GM18507 (cell line): ENCODE measurements around the gene GPR150.

Experiments used
- DNase-seq: peaks from one replicate; pipeline ENCODE4 v3.0.0; 2011; ENCODE audit warnings: low read depth; ENCODE audit not compliant: insufficient read length; ENCODE audit errors: extremely low spot score
- FAIRE-seq: peaks from 2 replicates; lab custom pipeline; 2011; peaks lifted over from hg19 to GRCh38; lab: Jason Lieb, UNC

Gene GPR150

GRCh38 chr5:95620030-95620869, at the start of gene GPR150:
GPR150 (plus strand) TSS chr5:95620087; CDS start chr5:95620276, 189 bp downstream.
- FAIRE-seq: peak; percentile 54
- no peak for DNase-seq

- DNase-seq (no peak), FAIRE-seq (no peak)
These were observed 47.9 kb upstream of the GPR150 start for GRCh38 chr5:95572016-95572415.

GRCh38 chr5:95581576-95581975, 38.3 kb upstream of the GPR150 start:
- FAIRE-seq (no peak), DNase-seq (no peak)

- no peak for FAIRE-seq
- no peak for DNase-seq
These were observed 35.9 kb upstream of the GPR150 start for GRCh38 chr5:95583992-95584391.

- FAIRE-seq: no peak
- DNase-seq: no peak
These were observed 29.0 kb upstream of the GPR150 start for GRCh38 chr5:95590880-95591279.

GRCh38 chr5:95591490-95591901, 28.4 kb upstream of the GPR150 start:
- no peak for DNase-seq
- peak; percentile 42 for FAIRE-seq

- DNase-seq (no peak), FAIRE-seq (no peak)
These were observed 24.5 kb upstream of the GPR150 start for GRCh38 chr5:95595289-95595931.

GRCh38 chr5:95599252-95599651, 20.6 kb upstream of the GPR150 start:
- FAIRE-seq: no peak
- no peak for DNase-seq

GRCh38 chr5:95600557-95600956, 19.3 kb upstream of the GPR150 start:
- DNase-seq (no peak), FAIRE-seq (no peak)

- DNase-seq (no peak), FAIRE-seq (no peak)
These were observed 14.1 kb upstream of the GPR150 start for GRCh38 chr5:95605786-95606185.

- DNase-seq: no peak
- no peak for FAIRE-seq
These were observed 13.5 kb upstream of the GPR150 start for GRCh38 chr5:95606419-95606818.

GRCh38 chr5:95609711-95610110, 10.2 kb upstream of the GPR150 start:
- DNase-seq (no peak), FAIRE-seq (no peak)

- no peak for DNase-seq
- FAIRE-seq: no peak
These were observed 9.3 kb upstream of the GPR150 start for GRCh38 chr5:95610546-95610945.

GRCh38 chr5:95611396-95611795, 8.5 kb upstream of the GPR150 start:
- DNase-seq: no peak
- no peak for FAIRE-seq

GRCh38 chr5:95613514-95613913, 6.4 kb upstream of the GPR150 start:
- FAIRE-seq: no peak
- no peak for DNase-seq

GRCh38 chr5:95615164-95615467, 4.8 kb upstream of the GPR150 start:
- no peak for DNase-seq
- peak; percentile 80 for FAIRE-seq

GRCh38 chr5:95617057-95617456, 2.8 kb upstream of the GPR150 start:
- no peak for DNase-seq
- FAIRE-seq: peak; percentile 53

GRCh38 chr5:95619096-95619495, 791 bp upstream of the GPR150 start:
- no peak for FAIRE-seq
- no peak for DNase-seq

GRCh38 chr5:95619514-95620029, 315 bp upstream of the GPR150 start:
- FAIRE-seq (no peak), DNase-seq (no peak)

GRCh38 chr5:95620870-95621838, 1.3 kb downstream of the GPR150 start:
- FAIRE-seq (no peak), DNase-seq (no peak)
